Heart left ventricle (tissue), 16 donors: ENCODE data around the gene TMEM132D. TPM values are rescaled to one million over a fixed set of nuclear protein-coding genes. Genes with fewer than 3 reads are reported as not detected.

Experiments
- ATAC-seq, 4 donors: fragments of 200-7000 bp; cut with Tn5 transposase; one replicate each; pipeline ENCODE4 v1.9.1; 2020 to 2022; ENCODE audit warnings: moderate library complexity in 4 of 4, mild to moderate bottlenecking in 3 of 4, moderate number of reproducible peaks in 1 of 4
- DNase-seq, 5 donors: peaks; one replicate each; pipeline ENCODE4 v3.0.0-alpha.2; 2020
- H3K27ac ChIP-seq, 12 donors: fragments of 200-600 bp; sonication (generic) in 4 of 12; one replicate each; pipeline versions ENCODE4 v1.5.0 to v1.8.0; 2016 to 2022; ENCODE audit warnings: mild to moderate bottlenecking in 2 of 12
- H3K27me3 ChIP-seq, 9 donors: fragments of 200-600 bp; sonication (generic) in 2 of 9; one replicate each; pipeline versions ENCODE4 v1.5.1 to v1.8.0; 2016 to 2022; ENCODE audit warnings: mild to moderate bottlenecking in 3 of 9
- H3K36me3 ChIP-seq, 9 donors: fragments of 200-600 bp; sonication (generic) in 2 of 9; one replicate each; pipeline versions ENCODE4 v1.5.0 to v1.8.0; 2018 to 2022; ENCODE audit warnings: mild to moderate bottlenecking in 2 of 9
- H3K4me1 ChIP-seq, 12 donors: fragments of 200-600 bp; sonication (generic) in 4 of 12; one replicate each; pipeline versions ENCODE4 v1.5.0 to v1.8.0; 2016 to 2022; ENCODE audit warnings: mild to moderate bottlenecking in 3 of 12
- H3K4me3 ChIP-seq, 12 donors: fragments of 200-600 bp; sonication (generic) in 4 of 12; one replicate each; pipeline versions ENCODE4 v1.5.0 to v1.8.0; 2017 to 2022; ENCODE audit warnings: mild to moderate bottlenecking in 9 of 12, moderate library complexity in 4 of 12
- H3K9me3 ChIP-seq, 12 donors: fragments of 200-600 bp; sonication (generic) in 4 of 12; one replicate each; pipeline versions ENCODE4 v1.5.0 to v1.8.0; 2016 to 2022; ENCODE audit warnings: mild to moderate bottlenecking in 1 of 12
- CTCF ChIP-seq, 12 donors: fragments of 200-600 bp; sonication (generic) in 4 of 12; IDR thresholded peaks; one replicate each; pipeline versions ENCODE4 v1.5.0 to v1.8.0; 2018 to 2022; ENCODE audit warnings: antibody characterized with exemption in 12 of 12, mild to moderate bottlenecking in 5 of 12
- POLR2A ChIP-seq, 2 donors: fragments of 450-650 bp; IDR thresholded peaks; one replicate each; pipeline ENCODE4 v1.6.1; 2017; ENCODE audit warnings: antibody characterized with exemption in 2 of 2, mild to moderate bottlenecking in 2 of 2, moderate library complexity in 2 of 2
- WGBS, 4 donors: extraction: QIAGEN DNeasy Blood & Tissue Kit in 2 of 4; methylation state at CpG; one replicate each; pipeline versions ENCODE4 v1.1.5 to v1.1.7; 2013 to 2018; 5-methylcytosine and 5-hydroxymethylcytosine counted together
- intact Hi-C, 10 donors: fragments of 100-400 bp; cut with DNase I; formaldehyde crosslinking; loops; one replicate each; pipeline versions ENCODE4 v1.11.1 to v1.14.2; 2022
- polyA plus RNA-seq, 2 donors: library from polyadenylated mRNA; stranded (reverse); fragments of 200-250 nt; gene quantifications; one replicate each; pipeline ENCODE4 v1.2.3, GENCODE V29; 2013
- total RNA-seq, 9 donors: library from RNA; depleted of rRNA in 2 of 9; stranded (reverse); fragments of >200 nt in 2 of 9; fragmentation: NEBNext Ultra II Directional in 3 of 9; extraction: Animal tissue kit (Norgen Biotek cat#: 25700) in 3 of 9; gene quantifications; one replicate each; pipeline versions ENCODE4 v1.1.0 to v1.2.4, GENCODE V29; 2016 to 2023
- donor health status: ischemic (EF 13 %, LVEDD 7.1; RV severe dilation, severe dysfunction).
- donor health status: healthy with polysubstance abuse.
- donor health status: DM: no; HTN: yes; CAD: no.
- donor health status: DM: no; HTN: no; CAD: no.
- donor health status: ischemic (EF 25% LVEDD 6.9; RV normal size, moderate dysfunction).
- donor health status: ischemic (EF 25% LVEDD 5.7; RV mildly dilated, moderate dysfunction).
- donor health status: healthy.
- donor health status: DM: yes; HTN: yes; CAD: no.
- donor health status: ischemic (EF 35%, LVEDD 5.7; RV mildly dilated, moderate dysfunction).
- donor health status: nonischemic (EF 11% LVEDD 7.7; RV severe dilation, severe dysfunction).
- donor health status: DM: yes; HTN: yes; CAD: no.
- donor health status: PGD.
- donor health status: ischemic (EF 29% LVEDD 5.4; RV normal size, mild dysfunction).
- donor health status: nonischemic (EF 23%, LVEDD 6.1; RV moderate dilation, normal function).

The TMEM132D gene
- total and polyA plus RNA-seq, 11 donors: not detected

DNA sequence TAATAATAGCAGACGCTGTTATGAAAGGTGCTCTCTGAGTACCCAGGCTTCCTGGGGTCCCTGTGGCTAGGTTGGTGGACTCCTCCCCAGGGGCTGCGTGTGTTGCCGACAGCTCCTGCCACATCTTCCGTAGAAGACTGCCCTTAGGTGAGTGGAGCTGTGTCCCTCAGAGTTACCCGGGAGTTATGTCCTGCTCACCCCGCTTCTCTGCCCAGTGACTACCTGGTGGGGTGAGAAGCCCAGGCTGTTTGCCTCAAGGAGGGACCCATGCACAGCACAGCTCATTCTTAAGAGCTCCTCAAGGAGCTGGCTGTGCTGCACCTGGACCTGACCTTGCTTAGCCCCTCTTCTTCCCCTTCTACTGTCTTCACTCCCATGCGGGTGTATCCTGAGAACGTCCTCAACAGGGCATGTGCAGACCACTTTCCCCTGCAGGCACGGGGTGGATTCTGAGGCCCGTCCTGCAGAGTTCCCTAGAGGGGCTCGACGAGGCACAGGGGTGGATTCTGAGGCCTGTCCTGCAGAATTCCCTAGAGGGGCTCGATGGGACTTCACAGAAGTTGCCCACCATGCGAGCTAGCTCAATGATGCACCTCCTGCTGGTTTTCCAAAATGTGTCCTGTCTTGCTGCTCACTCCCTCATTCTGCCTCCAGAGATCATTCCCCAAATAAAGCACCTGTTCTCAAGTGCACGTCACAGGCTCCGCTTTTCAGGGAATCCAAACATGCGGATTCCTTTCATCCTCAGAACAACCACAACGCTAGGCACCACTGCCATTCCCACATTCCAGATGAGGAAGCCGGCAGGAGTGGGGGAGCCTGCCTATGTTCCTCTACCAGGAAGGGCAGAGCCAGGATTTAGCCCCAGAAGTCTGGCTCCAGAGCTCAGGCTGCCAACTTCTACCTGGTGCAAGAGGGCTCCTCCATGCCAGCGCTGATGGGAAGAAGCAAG is 818.7 kb downstream of the TMEM132D start:
- no peaks in the 10 kb centered on the region for H3K36me3 ChIP-seq
- no peak for DNase-seq
- H3K4me1 ChIP-seq: no peaks in the 10 kb centered on the region
- intact Hi-C loops: no loop called here
- WGBS, 4 donors: 75 to 80% (median 76%) methylated on average over 15 to 20 of the region's 20 CpGs
- no peaks in the 10 kb centered on the region for H3K27me3 ChIP-seq
- H3K4me3 ChIP-seq: no peak overlapping the region
- TF ChIP-seq POLR2A (IDR thresholded peaks at IDR 0.05) (no peak), CTCF (IDR thresholded peaks at IDR 0.05) (no peak)
- no peak for ATAC-seq
- no peak overlapping the region for H3K27ac ChIP-seq
- H3K9me3 ChIP-seq: no peaks in the 10 kb centered on the region

- no peaks in the 10 kb centered on the region for H3K36me3 ChIP-seq
- no peak overlapping the region for H3K4me3 ChIP-seq
- DNase-seq (no peak), ATAC-seq (no peak)
- WGBS, 4 donors: 40 to 49% (median 43%) methylated on average over 7 of the region's 7 CpGs
- H3K27me3 ChIP-seq: no peaks in the 10 kb centered on the region
- H3K27ac ChIP-seq: no peak overlapping the region
- H3K4me1 ChIP-seq: no peaks in the 10 kb centered on the region
- intact Hi-C loops: no loop called here
- no peaks in the 10 kb centered on the region for H3K9me3 ChIP-seq
- TF ChIP-seq POLR2A (IDR thresholded peaks at IDR 0.05): no peak
- no peak for TF ChIP-seq CTCF (IDR thresholded peaks at IDR 0.05)
These were observed 820.5 kb downstream of the TMEM132D start for GRCh38 chr12:129083121-129083840.

DNA sequence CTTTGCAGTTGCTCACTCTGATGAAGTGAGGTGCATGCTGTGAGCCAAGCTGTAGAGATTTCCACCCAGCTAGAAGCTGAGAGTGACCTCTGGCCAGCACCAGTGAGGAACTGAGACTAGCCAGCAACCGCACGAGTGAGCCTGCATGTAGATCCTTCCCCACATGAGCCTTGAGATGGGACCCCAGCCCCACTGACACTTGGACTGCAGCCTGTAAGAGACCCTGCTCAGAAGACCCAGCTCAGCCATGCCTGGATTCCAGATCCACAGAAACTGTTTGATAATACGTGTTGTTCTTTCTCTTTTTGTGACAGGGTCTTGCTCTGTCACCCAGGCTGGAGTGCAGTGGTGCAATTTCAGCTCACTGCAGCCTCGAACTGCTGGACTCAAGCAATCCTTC is 821.4 kb downstream of the TMEM132D start:
- TF ChIP-seq POLR2A (IDR thresholded peaks at IDR 0.05): no peak
- no peak for TF ChIP-seq CTCF (IDR thresholded peaks at IDR 0.05)
- DNase-seq: no peak
- H3K4me1 ChIP-seq: no peaks in the 10 kb centered on the region
- 42 to 72% (median 56%) methylated on average over 4 of the region's 4 CpGs for WGBS, 4 donors
- no peak overlapping the region for H3K27ac ChIP-seq
- no peaks in the 10 kb centered on the region for H3K9me3 ChIP-seq
- intact Hi-C loops: no loop called here
- no peak overlapping the region for H3K4me3 ChIP-seq
- no peaks in the 10 kb centered on the region for H3K27me3 ChIP-seq
- ATAC-seq: no peak
- no peaks in the 10 kb centered on the region for H3K36me3 ChIP-seq

- Histone ChIP-seq H3K4me1 (no peaks in the 10 kb centered on the region), H3K36me3 (no peaks in the 10 kb centered on the region), H3K27me3 (no peaks in the 10 kb centered on the region), H3K4me3 (no peak overlapping the region), H3K27ac (no peak overlapping the region), H3K9me3 (no peaks in the 10 kb centered on the region)
- DNase-seq: no peak
- intact Hi-C loops: no loop called here
- ATAC-seq: no peak
- 77 to 82% (median 77%) methylated on average over 14 of the region's 14 CpGs for WGBS, 4 donors
- TF ChIP-seq CTCF (IDR thresholded peaks at IDR 0.05) (no peak), POLR2A (IDR thresholded peaks at IDR 0.05) (no peak)
These were observed 822.0 kb downstream of the TMEM132D start for GRCh38 chr12:129081755-129082250.
